HT-29 (cell line): ENCODE data around the gene TTLL9. TPM values are rescaled to one million over a fixed set of nuclear protein-coding genes. Genes with fewer than 3 reads are reported as not detected.

Experiments
- DNase-seq: peaks from one replicate; pipeline ENCODE4 v3.0.0-alpha.2; 2015; ENCODE audit warnings: low spot score
- total RNA-seq: library from RNA; depleted of rRNA; stranded (reverse); fragments of >200 nt; shearing (Covaris generic); gene quantifications from 2 replicates; pipeline ENCODE4 v1.2.3, GENCODE V29; 2014

TTLL9 gene
- total RNA-seq, 1 experiment from 2014 or later = 0.05 TPM

GRCh38 chr20:31836853-31837608 lies 33.4 kb upstream of the TTLL9 start:
- DNase-seq = no peak

- DNase-seq = no peak
These were observed 32.5 kb upstream of the TTLL9 start for GRCh38 chr20:31837896-31838397.

- DNase-seq = no peak
These were observed 31.7 kb upstream of the TTLL9 start for GRCh38 chr20:31838646-31839292.

GRCh38 chr20:31839782-31840487 lies 30.5 kb upstream of the TTLL9 start:
- no peak for DNase-seq

- DNase-seq = no peak
These were observed 29.3 kb upstream of the TTLL9 start for GRCh38 chr20:31840906-31841816.

- DNase-seq = no peak
These were observed 28.5 kb upstream of the TTLL9 start for GRCh38 chr20:31841928-31842327.

- no peak for DNase-seq
These were observed 27.8 kb upstream of the TTLL9 start for GRCh38 chr20:31842471-31843157.

- DNase-seq = no peak
These were observed 27.1 kb upstream of the TTLL9 start for GRCh38 chr20:31843288-31843687.

- DNase-seq = no peak
These were observed 26.6 kb upstream of the TTLL9 start for GRCh38 chr20:31843881-31844280.

GRCh38 chr20:31844737-31845299 lies 25.6 kb upstream of the TTLL9 start:
- no peak for DNase-seq

GRCh38 chr20:31845300-31845863 lies 25.1 kb upstream of the TTLL9 start, which contains the start of gene FOXS1:
TSS of gene FOXS1 (minus strand) at chr20:31845604. CDS start at chr20:31845542, 62 bp downstream.
- DNase-seq = no peak

GRCh38 chr20:31846793-31847138 lies 23.7 kb upstream of the TTLL9 start:
- DNase-seq = no peak

GRCh38 chr20:31848088-31848999 lies 22.1 kb upstream of the TTLL9 start:
- no peak for DNase-seq

GRCh38 chr20:31849306-31849930 lies 21.0 kb upstream of the TTLL9 start:
- DNase-seq = peak; percentile 72

GRCh38 chr20:31851240-31851955 lies 19.0 kb upstream of the TTLL9 start:
- no peak for DNase-seq

GRCh38 chr20:31853481-31853880 lies 17.0 kb upstream of the TTLL9 start:
- no peak for DNase-seq

GRCh38 chr20:31856516-31856915 lies 13.9 kb upstream of the TTLL9 start:
- DNase-seq = no peak
